Ovary (tissue), 9 donors: Measurements from ENCODE around the gene ARMC2. TPM values are rescaled to one million over a fixed set of nuclear protein-coding genes. Genes with fewer than 3 reads are reported as not detected.
A peak's percentile ranks its signal among the peaks of the same experiment; 100 is the strongest.

Experiments
- DNase-seq, 5 donors: peaks; one replicate each; pipeline ENCODE4 v3.0.0-alpha.2; 2019 to 2020
- H3K27ac ChIP-seq, 2 donors: fragments of 200-600 bp; one replicate each; pipeline versions ENCODE4 v1.5.1 to v1.8.0; 2019 to 2022
- H3K27me3 ChIP-seq: fragments of 200-600 bp; one replicate; pipeline ENCODE4 v1.8.0; 2022
- H3K36me3 ChIP-seq: fragments of 200-600 bp; sonication (generic); one replicate; pipeline ENCODE4 v1.5.1; 2019
- H3K4me1 ChIP-seq: one replicate; pipeline ENCODE4 v1.8.1; 2013; ENCODE audit warnings: mild to moderate bottlenecking, moderate library complexity; ENCODE audit not compliant: insufficient read depth
- H3K4me3 ChIP-seq: fragments of 200-600 bp; sonication (generic); one replicate; pipeline ENCODE4 v1.5.1; 2017
- H3K9me3 ChIP-seq, 2 donors: fragments of 200-600 bp in 1 of 2; sonication (generic) in 1 of 2; one replicate each; pipeline versions ENCODE4 v1.5.1 to v1.8.1; 2013 to 2019; ENCODE audit warnings: mild to moderate bottlenecking in 1 of 2, moderate library complexity in 1 of 2
- EP300 ChIP-seq: sonication (generic); formaldehyde crosslinking; IDR thresholded peaks from one replicate; pipeline ENCODE4 v1.6.1; 2017; ENCODE audit warnings: antibody characterized with exemption
- POLR2A ChIP-seq: fragments of 450-650 bp; IDR thresholded peaks from one replicate; pipeline ENCODE4 v1.6.1; 2017; ENCODE audit warnings: antibody characterized with exemption, mild to moderate bottlenecking, moderate library complexity
- WGBS, 3 donors: extraction: QIAGEN DNeasy Blood & Tissue Kit in 1 of 3; methylation state at CpG; one replicate each; pipeline versions ENCODE4 v1.1.5 to v1.1.7; 2013 to 2017; 5-methylcytosine and 5-hydroxymethylcytosine counted together
- intact Hi-C, 4 donors: fragments of 100-400 bp; cut with DNase I; formaldehyde crosslinking; loops; one replicate each; pipeline versions ENCODE4 v1.11.0 to v1.15.1; 2022 to 2023
- polyA plus RNA-seq, 2 donors: library from polyadenylated mRNA; stranded (reverse); fragments of 200-250 nt in 1 of 2; fragments of 350-450 nt in 1 of 2; fragmentation: Illumina TruSeq in 1 of 2; extraction: RNeasy Lipid Tissue Mini Kit (QIAGEN cat#74804) in 1 of 2; gene quantifications; one replicate each; pipeline ENCODE4 v1.2.3, GENCODE V29; 2013 to 2014
- total RNA-seq, 7 donors: library from RNA; depleted of rRNA in 2 of 7; stranded (reverse); fragments of >200 nt in 2 of 7; fragmentation: NEBNext Ultra II Directional in 3 of 7; extraction: Animal tissue kit (Norgen Biotek cat#: 25700) in 3 of 7; gene quantifications; one replicate each; pipeline versions ENCODE4 v1.1.0 to v1.2.4, GENCODE V29; 2016 to 2023
- TF ChIP-seq, protein P1 (sequence below), 3 donors: fragments of 450-650 bp in 2 of 3; fragments of 200-600 bp in 1 of 3; IDR thresholded peaks; one replicate each; pipeline versions ENCODE4 v1.5.1 to v1.8.0; 2016 to 2022; ENCODE audit warnings: antibody characterized with exemption in 3 of 3, mild to moderate bottlenecking in 1 of 3
- donor health status: DM: no; HTN: no; CAD: no; lungs with moderate emphysema.
- donor health status: DM: no; HTN: no; CAD: no.
- donor health status: Bipolar disorder and iron deficiency.
- donor health status: DM: yes; HTN: yes; CAD: no.
- donor health status: DM: no; HTN: no; CAD: no.
- donor health status: DM: yes; HTN: yes; CAD: no.

Gene ARMC2
- total and polyA plus RNA-seq, 9 donors: 3.2 to 14.7 (median 9.2) TPM

DNA sequence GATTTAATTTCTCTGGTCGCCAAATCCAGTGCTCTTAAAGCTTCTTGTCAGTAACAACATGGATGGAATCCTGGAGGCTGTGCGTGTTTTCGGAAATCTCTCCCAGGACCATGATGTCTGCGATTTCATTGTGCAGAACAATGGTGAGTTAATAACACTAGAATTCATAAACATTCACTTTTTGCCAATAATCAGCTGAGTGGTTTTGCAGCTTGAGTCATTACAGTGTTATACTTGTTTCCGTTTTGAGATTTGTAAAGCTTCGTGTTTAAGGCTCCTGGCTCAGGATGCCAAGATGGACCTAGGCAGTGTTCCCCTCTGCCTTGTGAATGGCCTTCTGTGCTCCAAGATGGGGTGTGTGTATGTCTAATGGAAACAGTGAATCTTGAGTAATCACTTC lies 113.8 kb downstream of the ARMC2 start:
- peaks cover 12% of the 10 kb centered on the region for H3K4me1 ChIP-seq
- H3K27me3 ChIP-seq: no peaks in the 10 kb centered on the region
- no peak overlapping the region for H3K4me3 ChIP-seq
- DNase-seq: no peak
- no peaks in the 10 kb centered on the region for H3K36me3 ChIP-seq
- intact Hi-C loops: no loop called here
- WGBS, 3 donors: 15 to 32% (median 26%) methylated on average over 6 of the region's 6 CpGs
- no peak for TF ChIP-seq POLR2A
- no peak for TF ChIP-seq EP300
- TF ChIP-seq, protein P1, sequence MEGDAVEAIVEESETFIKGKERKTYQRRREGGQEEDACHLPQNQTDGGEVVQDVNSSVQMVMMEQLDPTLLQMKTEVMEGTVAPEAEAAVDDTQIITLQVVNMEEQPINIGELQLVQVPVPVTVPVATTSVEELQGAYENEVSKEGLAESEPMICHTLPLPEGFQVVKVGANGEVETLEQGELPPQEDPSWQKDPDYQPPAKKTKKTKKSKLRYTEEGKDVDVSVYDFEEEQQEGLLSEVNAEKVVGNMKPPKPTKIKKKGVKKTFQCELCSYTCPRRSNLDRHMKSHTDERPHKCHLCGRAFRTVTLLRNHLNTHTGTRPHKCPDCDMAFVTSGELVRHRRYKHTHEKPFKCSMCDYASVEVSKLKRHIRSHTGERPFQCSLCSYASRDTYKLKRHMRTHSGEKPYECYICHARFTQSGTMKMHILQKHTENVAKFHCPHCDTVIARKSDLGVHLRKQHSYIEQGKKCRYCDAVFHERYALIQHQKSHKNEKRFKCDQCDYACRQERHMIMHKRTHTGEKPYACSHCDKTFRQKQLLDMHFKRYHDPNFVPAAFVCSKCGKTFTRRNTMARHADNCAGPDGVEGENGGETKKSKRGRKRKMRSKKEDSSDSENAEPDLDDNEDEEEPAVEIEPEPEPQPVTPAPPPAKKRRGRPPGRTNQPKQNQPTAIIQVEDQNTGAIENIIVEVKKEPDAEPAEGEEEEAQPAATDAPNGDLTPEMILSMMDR (IDR thresholded peaks at IDR 0.05): no peak
- no peaks in the 10 kb centered on the region for H3K9me3 ChIP-seq
- no peak overlapping the region for H3K27ac ChIP-seq

DNA sequence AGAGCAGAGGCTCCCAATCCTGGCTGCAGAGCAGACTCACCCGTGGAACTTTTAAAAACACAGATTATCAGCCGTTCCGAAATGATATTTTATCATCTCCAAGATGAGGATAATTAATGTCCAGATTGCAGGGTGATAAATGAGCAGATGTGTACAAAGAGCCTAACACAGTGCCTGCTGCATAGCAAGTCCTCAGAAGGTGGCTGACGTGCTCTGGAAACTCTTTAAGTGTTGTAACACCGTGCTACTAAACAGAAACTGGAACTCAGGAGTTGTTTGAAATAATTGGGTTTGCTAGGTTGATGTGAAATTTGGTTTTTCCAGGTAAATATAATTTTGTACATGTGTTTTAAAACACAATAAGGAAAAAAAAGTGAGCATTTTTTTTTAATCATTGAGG lies 118.0 kb downstream of the ARMC2 start:
- H3K4me1 ChIP-seq: peaks cover 10% of the 10 kb centered on the region
- TF ChIP-seq EP300 (no peak), POLR2A (no peak)
- TF ChIP-seq, protein P1 (IDR thresholded peaks at IDR 0.05): no peak
- H3K4me3 ChIP-seq: no peak overlapping the region
- no peaks in the 10 kb centered on the region for H3K9me3 ChIP-seq
- no peaks in the 10 kb centered on the region for H3K36me3 ChIP-seq
- 81 to 85% (median 85%) methylated on average over 5 of the region's 5 CpGs for whole genome bisulfite sequencing, 3 donors
- no peaks in the 10 kb centered on the region for H3K27me3 ChIP-seq
- H3K27ac ChIP-seq: no peak overlapping the region
- no peak for DNase-seq
- intact Hi-C loops: no loop called here

DNA sequence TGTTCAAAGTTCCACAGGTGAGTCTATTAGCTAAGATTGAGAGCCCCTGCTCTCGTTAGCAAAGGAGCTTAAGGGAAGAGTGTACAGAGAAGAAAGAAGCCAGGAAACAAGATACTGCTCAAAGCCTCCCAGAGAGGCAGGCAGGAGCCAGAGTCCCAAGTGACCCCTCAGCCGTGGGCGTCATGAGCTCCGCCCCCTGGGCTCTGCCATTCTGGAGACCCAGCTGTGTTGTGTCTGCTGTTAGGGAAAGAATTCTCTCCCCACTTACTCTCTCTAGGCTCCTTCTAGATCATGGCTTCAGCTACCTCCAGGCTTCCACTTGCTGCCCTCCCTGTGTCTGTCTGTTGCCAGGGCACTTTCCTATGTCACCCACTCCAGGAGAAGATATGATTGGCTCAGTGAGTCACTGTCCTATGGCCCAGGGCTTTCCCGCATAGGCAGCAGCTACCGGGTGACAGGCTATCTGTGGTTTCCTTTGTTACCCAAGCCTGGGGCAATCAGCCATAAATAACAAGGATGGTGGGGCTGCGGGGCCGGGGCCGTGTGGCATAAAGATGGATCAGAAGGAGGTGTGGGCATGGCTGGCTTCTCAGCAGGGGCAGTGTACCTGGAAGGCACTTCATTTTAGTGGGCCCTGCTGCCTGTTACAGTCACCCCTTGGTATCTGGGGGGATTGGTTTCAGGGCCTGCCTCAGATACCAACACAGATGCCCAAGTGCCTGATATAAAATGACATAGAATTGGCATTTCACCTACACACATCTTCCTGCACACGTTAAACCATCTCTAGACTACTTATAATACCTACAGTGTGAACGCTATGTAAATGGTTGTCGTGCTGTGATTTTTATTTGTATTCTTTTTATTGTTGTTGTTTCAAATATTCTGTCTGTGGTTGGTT lies 118.9 kb downstream of the ARMC2 start:
- intact Hi-C loops: no loop called here
- WGBS, 3 donors: 50 to 58% (median 55%) methylated on average over 12 of the region's 12 CpGs
- H3K27ac ChIP-seq: no peak overlapping the region
- H3K9me3 ChIP-seq: no peaks in the 10 kb centered on the region
- H3K27me3 ChIP-seq: no peaks in the 10 kb centered on the region
- TF ChIP-seq EP300 (no peak), POLR2A (no peak)
- TF ChIP-seq, protein P1 (IDR thresholded peaks at IDR 0.05): no peak
- H3K36me3 ChIP-seq: no peaks in the 10 kb centered on the region
- DNase-seq: peak; percentile 44 to 72 (median 57)
- peaks cover 8% of the 10 kb centered on the region for H3K4me1 ChIP-seq
- no peak overlapping the region for H3K4me3 ChIP-seq

DNA sequence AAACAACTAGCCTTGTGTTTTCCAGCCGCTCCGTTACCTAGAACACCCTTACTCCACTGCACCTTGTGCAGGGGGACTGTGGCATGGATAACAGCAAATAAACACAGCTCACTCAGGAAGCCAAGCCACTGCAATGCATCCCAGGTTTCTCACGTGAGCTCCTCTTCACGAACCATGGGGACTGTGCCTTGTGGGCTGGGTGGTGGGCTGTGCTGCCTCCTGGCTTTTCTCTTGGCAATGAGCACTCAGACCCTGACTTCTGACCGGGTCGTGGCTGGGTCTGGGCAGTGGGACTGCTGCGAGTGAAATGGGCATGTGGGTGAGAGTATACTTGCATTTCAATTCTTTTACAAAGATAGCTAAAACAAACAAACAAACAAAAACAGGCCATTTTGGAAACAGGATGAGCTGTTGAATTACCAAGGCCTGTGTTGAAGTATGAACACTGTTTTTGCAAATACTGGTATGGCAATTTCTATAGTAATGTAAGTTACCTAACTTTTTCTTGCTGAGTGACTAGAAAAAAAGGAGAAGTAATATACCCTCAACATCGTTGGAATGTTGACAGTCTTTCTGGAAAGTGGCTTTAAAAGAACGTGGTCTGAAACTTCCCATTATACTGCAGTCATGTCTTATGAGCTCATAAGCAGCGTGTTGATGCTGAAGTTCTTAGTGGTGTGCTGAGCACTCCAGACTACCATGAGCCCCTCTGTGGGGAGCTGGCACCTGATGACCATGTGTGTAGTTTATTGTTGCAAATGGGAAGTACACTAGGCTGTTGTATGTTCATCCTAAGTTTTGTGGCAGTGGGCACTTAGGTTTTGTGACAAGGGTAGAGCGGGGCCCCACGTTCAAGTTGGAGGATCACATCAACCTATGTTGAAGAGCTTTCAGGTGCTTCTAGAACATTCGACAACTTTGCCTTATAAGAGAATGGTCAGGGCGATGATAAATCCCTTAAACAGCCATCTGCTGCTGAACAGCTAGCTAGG lies 120.4 kb downstream of the ARMC2 start:
- Histone ChIP-seq H3K36me3 (no peaks in the 10 kb centered on the region), H3K9me3 (no peaks in the 10 kb centered on the region), H3K4me3 (no peak overlapping the region), H3K4me1 (peaks cover 7% of the 10 kb centered on the region), H3K27ac (no peak overlapping the region), H3K27me3 (no peaks in the 10 kb centered on the region)
- WGBS, 3 donors: 87 to 89% (median 88%) methylated on average over 14 of the region's 14 CpGs
- DNase-seq: no peak
- intact Hi-C loops: no loop called here
- TF ChIP-seq EP300 (no peak), POLR2A (no peak)
- TF ChIP-seq, protein P1 (IDR thresholded peaks at IDR 0.05): no peak
